GM10266 (cell line): ENCODE data around the gene SUFU.

Source experiments
- DNase-seq: peaks from one replicate; pipeline ENCODE4 v3.0.0; 2012; ENCODE audit errors: extremely low spot score
- CTCF ChIP-seq: IDR thresholded peaks from 2 replicates; pipeline ENCODE4 v1.5.1; 2012; ENCODE audit warnings: mild to moderate bottlenecking, low read depth; ENCODE audit not compliant: control insufficient read depth, insufficient read depth; ENCODE audit errors: missing control alignments

SUFU gene

DNA sequence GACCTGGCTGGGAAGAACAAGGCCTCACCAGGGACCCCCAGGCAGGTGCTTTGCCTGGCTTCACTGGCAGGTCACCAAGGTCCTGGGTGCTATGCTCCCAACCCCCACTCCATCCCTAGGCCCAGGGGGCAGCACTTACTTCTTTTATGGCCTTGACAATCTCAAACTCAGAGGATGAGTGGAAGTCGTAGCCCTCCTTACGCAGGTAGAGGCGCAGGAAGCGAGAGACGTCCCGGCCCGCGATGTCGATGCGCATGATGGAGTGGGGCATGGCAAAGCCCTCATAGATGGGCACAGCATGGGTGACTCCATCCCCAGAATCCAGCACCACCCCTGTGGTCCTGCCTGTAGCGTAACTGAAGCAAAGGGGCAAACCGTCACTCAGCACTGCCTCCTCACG lies 19.8 kb upstream of the SUFU start:
- DNase-seq: no peak
- TF ChIP-seq CTCF: no peak

DNA sequence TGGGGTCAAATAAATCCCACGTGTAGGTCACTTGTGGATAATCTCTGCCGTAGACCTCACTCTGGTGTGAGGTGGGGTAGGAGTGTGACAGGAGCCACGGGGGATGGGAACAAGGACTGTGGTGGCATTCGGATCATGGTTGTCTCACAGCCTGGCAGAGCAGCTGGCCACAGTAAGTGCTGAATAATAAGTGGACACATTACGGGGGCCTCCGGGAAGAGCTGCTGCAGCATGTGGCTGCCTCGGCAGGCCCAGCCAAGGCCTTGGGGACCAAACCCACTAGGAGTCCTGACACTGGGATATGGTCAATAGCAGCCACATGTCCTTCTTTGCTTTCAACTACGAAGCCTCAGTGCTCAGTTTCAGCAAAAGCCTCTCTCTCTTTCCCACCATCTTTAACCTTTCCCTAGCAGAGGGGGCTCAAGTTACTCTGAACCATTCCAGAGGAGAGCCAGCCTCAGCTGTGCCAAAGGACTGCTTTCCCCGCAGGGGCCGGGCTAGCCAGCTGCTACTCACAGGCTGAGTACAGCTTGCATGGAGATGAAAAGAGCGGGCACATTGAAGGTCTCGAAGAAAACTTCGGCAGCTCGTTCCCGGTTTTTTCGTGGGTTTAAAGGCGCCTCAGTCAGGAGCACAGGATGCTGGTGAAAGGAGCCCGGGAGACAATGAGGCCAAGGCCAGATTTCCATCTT lies 18.5 kb upstream of the SUFU start:
- no peak for DNase-seq
- TF ChIP-seq CTCF: no peak

- TF ChIP-seq CTCF: no peak
- DNase-seq: no peak
These were observed 12.6 kb upstream of the SUFU start for GRCh38 chr10:102491136-102491535.

DNA sequence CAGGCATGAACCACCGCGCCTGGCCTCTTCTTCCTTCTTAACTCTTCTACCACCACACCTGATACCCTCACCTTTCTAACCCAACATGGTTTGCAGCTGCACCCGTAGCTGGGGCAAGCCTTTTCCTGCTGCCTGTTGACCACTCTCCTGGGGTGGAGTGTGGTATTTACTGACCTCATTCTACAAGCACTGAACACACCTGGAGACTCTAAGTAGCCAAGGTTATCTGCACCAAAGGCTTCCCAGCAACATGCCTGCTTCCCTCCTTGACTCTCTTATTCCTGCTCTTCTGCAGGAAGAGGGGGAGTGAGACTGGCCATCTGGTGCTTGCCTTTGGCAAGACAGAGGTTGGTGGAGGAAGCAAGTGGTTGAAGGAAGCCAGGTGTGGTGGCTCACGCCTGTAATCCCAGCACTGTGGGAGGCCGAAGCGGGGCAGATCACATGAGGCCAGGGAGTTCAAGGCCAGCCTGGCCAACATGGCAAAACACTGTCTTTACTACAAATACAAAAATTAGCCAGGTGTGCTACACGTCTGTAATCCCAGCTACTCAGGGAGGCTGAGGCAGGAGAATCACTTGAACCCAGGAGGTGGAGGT lies 11.3 kb upstream of the SUFU start:
- no peak for DNase-seq
- no peak for TF ChIP-seq CTCF

GRCh38 chr10:102492983-102493382 lies 10.8 kb upstream of the SUFU start:
- TF ChIP-seq CTCF: no peak
- no peak for DNase-seq

- no peak for TF ChIP-seq CTCF
These were observed 10.0 kb upstream of the SUFU start for GRCh38 chr10:102493771-102494170.

GRCh38 chr10:102497545-102497944 lies 6.2 kb upstream of the SUFU start:
- no peak for DNase-seq
- no peak for TF ChIP-seq CTCF

More at GRCh38 chr10:102493771-102494170, 10.0 kb upstream of the SUFU start:
- DNase-seq: no peak
